Left ventricle myocardium inferior (tissue), 1 donor: ENCODE data around the gene KRTAP29-1. TPM values are rescaled to one million over a fixed set of nuclear protein-coding genes. Genes with fewer than 3 reads are reported as not detected.

Experiments used
- DNase-seq: peaks from one replicate; pipeline ENCODE4 v3.0.0-alpha.2; 2020
- H3K27ac ChIP-seq: fragments of 200-600 bp; replicated peaks from 2 replicates; pipeline ENCODE4 v1.8.0; 2021
- H3K27me3 ChIP-seq: fragments of 200-600 bp; 2 replicates; pipeline ENCODE4 v1.8.0; 2021; ENCODE audit warnings: low read depth
- H3K36me3 ChIP-seq: fragments of 200-600 bp; 2 replicates; pipeline ENCODE4 v1.8.0; 2021
- H3K4me1 ChIP-seq: fragments of 200-600 bp; 2 replicates; pipeline ENCODE4 v1.8.0; 2021
- H3K4me3 ChIP-seq: fragments of 200-600 bp; 2 replicates; pipeline ENCODE4 v1.8.0; 2021; ENCODE audit warnings: mild to moderate bottlenecking, moderate library complexity
- H3K9me3 ChIP-seq: fragments of 200-600 bp; replicated peaks from 2 replicates; pipeline ENCODE4 v1.8.0; 2021
- intact Hi-C: fragments of 100-400 bp; cut with micrococcal nuclease; formaldehyde crosslinking; loops from one replicate; pipeline ENCODE4 v1.11.0; 2022
- total RNA-seq: library from RNA; stranded (reverse); fragmentation: NEBNext Ultra II Directional; extraction: Animal tissue kit (Norgen Biotek cat#: 25700); gene quantifications from one replicate; pipeline ENCODE4 v1.2.1, GENCODE V29; 2021
- TF ChIP-seq, protein P1 (sequence below): fragments of 200-600 bp; IDR thresholded peaks from 2 replicates; pipeline ENCODE4 v1.8.0; 2021; ENCODE audit warnings: antibody characterized with exemption, mild to moderate bottlenecking, borderline replicate concordance
- donor health status: DM: no; HTN: yes; CAD: no; lungs with severe emphysema.

The KRTAP29-1 gene
- total RNA-seq, 1 donor from 2014 or later: not detected

DNA sequence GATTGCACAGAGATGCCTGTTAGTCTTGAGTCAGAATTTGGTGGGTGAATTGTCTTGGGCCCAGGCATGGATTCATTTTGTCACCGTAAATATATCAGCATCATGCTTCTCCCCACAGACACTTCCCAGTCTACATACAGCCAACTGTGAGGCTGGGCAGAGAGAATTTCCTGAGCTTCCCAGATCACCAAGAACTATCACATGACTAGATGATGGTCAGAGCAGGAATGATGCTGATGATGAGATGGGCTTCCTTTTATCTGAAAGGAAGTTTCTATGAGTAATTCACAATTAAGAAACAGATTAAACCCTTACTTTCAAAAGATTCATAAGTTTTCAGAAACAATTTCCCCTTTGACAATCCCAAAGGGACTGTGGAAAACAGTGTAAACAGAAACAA lies 47.8 kb downstream of the KRTAP29-1 start:
- intact Hi-C loops: no loop called here
- H3K27ac ChIP-seq: no peak overlapping the region
- H3K27me3 ChIP-seq: peaks cover 91% of the 10 kb centered on the region
- no peak for DNase-seq
- TF ChIP-seq, protein P1, sequence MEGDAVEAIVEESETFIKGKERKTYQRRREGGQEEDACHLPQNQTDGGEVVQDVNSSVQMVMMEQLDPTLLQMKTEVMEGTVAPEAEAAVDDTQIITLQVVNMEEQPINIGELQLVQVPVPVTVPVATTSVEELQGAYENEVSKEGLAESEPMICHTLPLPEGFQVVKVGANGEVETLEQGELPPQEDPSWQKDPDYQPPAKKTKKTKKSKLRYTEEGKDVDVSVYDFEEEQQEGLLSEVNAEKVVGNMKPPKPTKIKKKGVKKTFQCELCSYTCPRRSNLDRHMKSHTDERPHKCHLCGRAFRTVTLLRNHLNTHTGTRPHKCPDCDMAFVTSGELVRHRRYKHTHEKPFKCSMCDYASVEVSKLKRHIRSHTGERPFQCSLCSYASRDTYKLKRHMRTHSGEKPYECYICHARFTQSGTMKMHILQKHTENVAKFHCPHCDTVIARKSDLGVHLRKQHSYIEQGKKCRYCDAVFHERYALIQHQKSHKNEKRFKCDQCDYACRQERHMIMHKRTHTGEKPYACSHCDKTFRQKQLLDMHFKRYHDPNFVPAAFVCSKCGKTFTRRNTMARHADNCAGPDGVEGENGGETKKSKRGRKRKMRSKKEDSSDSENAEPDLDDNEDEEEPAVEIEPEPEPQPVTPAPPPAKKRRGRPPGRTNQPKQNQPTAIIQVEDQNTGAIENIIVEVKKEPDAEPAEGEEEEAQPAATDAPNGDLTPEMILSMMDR: no peak
- no peaks in the 10 kb centered on the region for H3K36me3 ChIP-seq
- H3K4me1 ChIP-seq: no peaks in the 10 kb centered on the region
- no peaks in the 10 kb centered on the region for H3K9me3 ChIP-seq
- H3K4me3 ChIP-seq: no peak overlapping the region

Other genes starting within 250 kb of the KRTAP29-1 start
- gene KRTAP2-2, start 247.6 kb downstream of the KRTAP29-1 start, total RNA-seq: not detected
- gene KRTAP2-3, start 242.7 kb downstream of the KRTAP29-1 start, total RNA-seq: not detected
- not detected for gene KRTAP2-4, start 237.0 kb downstream of the KRTAP29-1 start, total RNA-seq
- not detected for gene KRTAP4-7, start 218.7 kb downstream of the KRTAP29-1 start, total RNA-seq
- gene KRTAP4-8, start 204.7 kb downstream of the KRTAP29-1 start, total RNA-seq: not detected
- gene KRTAP4-16, start 200.6 kb downstream of the KRTAP29-1 start, total RNA-seq: not detected
- gene KRTAP4-9, start 197.5 kb downstream of the KRTAP29-1 start, total RNA-seq: not detected
- gene KRTAP4-11, start 184.5 kb downstream of the KRTAP29-1 start, total RNA-seq: not detected
- not detected for gene KRTAP4-12, start 178.7 kb downstream of the KRTAP29-1 start, total RNA-seq
- not detected for gene KRTAP4-6, start 162.3 kb downstream of the KRTAP29-1 start, total RNA-seq
- gene KRTAP4-5, start 153.0 kb downstream of the KRTAP29-1 start, total RNA-seq: not detected
- not detected for gene KRTAP4-4, start 142.1 kb downstream of the KRTAP29-1 start, total RNA-seq
- not detected for gene KRTAP4-3, start 134.6 kb downstream of the KRTAP29-1 start, total RNA-seq
- not detected for gene KRTAP4-2, start 124.6 kb downstream of the KRTAP29-1 start, total RNA-seq
- not detected for gene KRTAP4-1, start 117.9 kb downstream of the KRTAP29-1 start, total RNA-seq
- not detected for gene KRTAP9-1, start 113.0 kb downstream of the KRTAP29-1 start, total RNA-seq
- gene KRTAP9-2, start 76.2 kb downstream of the KRTAP29-1 start, total RNA-seq: not detected
- not detected for gene KRTAP9-3, start 70.4 kb downstream of the KRTAP29-1 start, total RNA-seq
- gene KRTAP9-8, start 64.9 kb downstream of the KRTAP29-1 start, total RNA-seq: not detected
- gene KRTAP9-4, start 53.2 kb downstream of the KRTAP29-1 start, total RNA-seq: not detected
- not detected for gene KRTAP9-9, start 47.5 kb downstream of the KRTAP29-1 start, total RNA-seq
- gene KRTAP9-6, start 37.5 kb downstream of the KRTAP29-1 start, total RNA-seq: not detected
- gene KRTAP9-7, start 27.2 kb downstream of the KRTAP29-1 start, total RNA-seq: not detected
- gene KRTAP16-1, start 6.5 kb upstream of the KRTAP29-1 start, total RNA-seq: not detected
- gene KRTAP17-1, start 12.9 kb upstream of the KRTAP29-1 start, total RNA-seq: not detected
- gene KRT33A, start 48.0 kb upstream of the KRTAP29-1 start, total RNA-seq: not detected
- not detected for gene KRT33B, start 67.0 kb upstream of the KRTAP29-1 start, total RNA-seq
- not detected for gene KRT34, start 79.5 kb upstream of the KRTAP29-1 start, total RNA-seq
- not detected for gene KRT31, start 94.8 kb upstream of the KRTAP29-1 start, total RNA-seq
- gene KRT37, start 121.7 kb upstream of the KRTAP29-1 start, total RNA-seq: not detected
- not detected for gene KRT38, start 138.1 kb upstream of the KRTAP29-1 start, total RNA-seq
- 0.22 TPM for gene KRT32, start 164.5 kb upstream of the KRTAP29-1 start, total RNA-seq
- not detected for gene KRT35, start 178.3 kb upstream of the KRTAP29-1 start, total RNA-seq
- gene KRT36, start 187.1 kb upstream of the KRTAP29-1 start, total RNA-seq: not detected
- gene KRT13, start 202.8 kb upstream of the KRTAP29-1 start, total RNA-seq: not detected
- gene KRT15, start 216.0 kb upstream of the KRTAP29-1 start, total RNA-seq: not detected
- 0.60 TPM for gene KRT19, start 225.5 kb upstream of the KRTAP29-1 start, total RNA-seq